Tibial artery (tissue), 4 donors: ENCODE data around the gene USP34.
"Not testable (repeated sequence)": the region's sequence is repeated elsewhere in the genome, so short reads cannot be mapped to it uniquely, and the experiment has no call there.

Source experiments
- DNase-seq, 2 donors: peaks; one replicate each; pipeline ENCODE4 v3.0.0-alpha.2; 2019
- H3K27ac ChIP-seq, 2 donors: fragments of 200-600 bp; sonication (generic) in 1 of 2; 1 replicate in 1 of 2; 2 replicates in 1 of 2; pipeline ENCODE4 v1.5.1; 2018 to 2019; ENCODE audit warnings: mild to moderate bottlenecking in 1 of 2
- H3K27me3 ChIP-seq, 2 donors: fragments of 200-600 bp; sonication (generic) in 1 of 2; one replicate each; pipeline versions ENCODE4 v1.5.1 to v1.6.0; 2016 to 2019
- H3K36me3 ChIP-seq, 3 donors: fragments of 200-600 bp; sonication (generic) in 2 of 3; one replicate each; pipeline ENCODE4 v1.5.1; 2016 to 2019; ENCODE audit warnings: mild to moderate bottlenecking in 2 of 3
- H3K4me1 ChIP-seq, 4 donors: fragments of 200-600 bp; sonication (generic) in 2 of 4; 1 replicate in 3 of 4; 2 replicates in 1 of 4; pipeline ENCODE4 v1.5.1; 2016 to 2019
- H3K4me3 ChIP-seq, 2 donors: fragments of 200-600 bp; sonication (generic) in 1 of 2; 1 replicate in 1 of 2; 2 replicates in 1 of 2; pipeline ENCODE4 v1.5.1; 2018 to 2019; ENCODE audit warnings: mild to moderate bottlenecking in 2 of 2
- H3K9me3 ChIP-seq, 3 donors: fragments of 200-600 bp; sonication (generic) in 1 of 3; one replicate each; pipeline ENCODE4 v1.5.1; 2016 to 2019
- intact Hi-C: fragments of 100-400 bp; cut with DNase I; formaldehyde crosslinking; loops from one replicate; pipeline ENCODE4 v1.15.0; 2023; ENCODE audit warnings: low total_unique reads
- TF ChIP-seq, protein P1 (sequence below), 2 experiments: fragments of 200-600 bp in 1 of 2; fragments of 450-650 bp in 1 of 2; IDR thresholded peaks; one replicate each; pipeline ENCODE4 v1.5.1; 2017 to 2019; ENCODE audit warnings: antibody characterized with exemption in 2 of 2, mild to moderate bottlenecking in 1 of 2, moderate library complexity in 1 of 2

USP34 gene

DNA sequence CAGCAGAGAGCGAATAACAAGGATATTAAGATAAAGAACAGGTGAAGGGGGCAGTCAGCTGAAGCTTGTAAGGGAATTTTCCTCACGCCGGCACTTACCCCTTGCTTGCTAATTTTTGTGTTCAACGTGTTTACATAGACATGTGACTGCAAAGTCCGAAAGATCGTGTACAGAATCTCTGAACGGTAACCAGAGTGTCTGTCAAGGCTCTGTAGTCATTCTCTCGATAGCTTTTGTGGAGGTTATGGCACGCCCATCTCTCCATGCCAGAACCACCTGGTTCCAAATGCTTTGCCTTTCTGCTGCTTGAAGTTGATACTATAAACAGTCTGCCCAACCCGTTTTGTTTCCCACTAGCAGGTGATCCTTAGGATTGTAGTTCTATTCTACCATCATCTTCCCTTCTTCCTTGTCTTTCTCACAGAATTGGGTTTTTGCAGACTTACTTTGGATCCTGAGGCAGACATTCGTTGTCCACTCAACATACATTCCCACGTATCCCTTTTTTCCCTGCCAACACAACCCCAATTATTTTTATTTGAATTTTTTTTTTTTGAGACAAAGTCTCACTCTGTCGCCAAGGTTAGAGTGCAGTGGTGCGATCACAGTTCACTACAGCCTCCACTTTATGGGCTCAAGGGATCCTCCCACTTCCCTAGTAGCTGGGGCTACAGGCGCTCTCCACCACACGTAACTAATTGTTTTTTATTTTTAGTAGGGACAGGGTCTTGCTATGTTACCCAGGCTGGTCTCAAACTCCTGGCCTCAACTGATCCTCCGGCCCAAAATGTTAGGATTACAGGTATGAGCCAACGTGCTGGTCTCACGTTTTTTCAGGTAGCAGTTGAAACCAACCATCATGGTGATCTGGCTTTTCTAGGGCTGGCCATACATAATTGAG lies 1.3 kb upstream of the USP34 start:
- Histone ChIP-seq H3K27ac (peak overlapping the region; percentile 97 to 99), H3K36me3 (peaks cover under 1 to 7% (median 3%) of the 10 kb centered on the region in 3 donors), H3K4me3 (peak overlapping the region; percentile 82 to 94), H3K4me1 (peaks cover 0 to 28% (median 17%) of the 10 kb centered on the region in 4 donors), H3K9me3 (no peaks in the 10 kb centered on the region), H3K27me3 (no peaks in the 10 kb centered on the region)
- TF ChIP-seq, protein P1, sequence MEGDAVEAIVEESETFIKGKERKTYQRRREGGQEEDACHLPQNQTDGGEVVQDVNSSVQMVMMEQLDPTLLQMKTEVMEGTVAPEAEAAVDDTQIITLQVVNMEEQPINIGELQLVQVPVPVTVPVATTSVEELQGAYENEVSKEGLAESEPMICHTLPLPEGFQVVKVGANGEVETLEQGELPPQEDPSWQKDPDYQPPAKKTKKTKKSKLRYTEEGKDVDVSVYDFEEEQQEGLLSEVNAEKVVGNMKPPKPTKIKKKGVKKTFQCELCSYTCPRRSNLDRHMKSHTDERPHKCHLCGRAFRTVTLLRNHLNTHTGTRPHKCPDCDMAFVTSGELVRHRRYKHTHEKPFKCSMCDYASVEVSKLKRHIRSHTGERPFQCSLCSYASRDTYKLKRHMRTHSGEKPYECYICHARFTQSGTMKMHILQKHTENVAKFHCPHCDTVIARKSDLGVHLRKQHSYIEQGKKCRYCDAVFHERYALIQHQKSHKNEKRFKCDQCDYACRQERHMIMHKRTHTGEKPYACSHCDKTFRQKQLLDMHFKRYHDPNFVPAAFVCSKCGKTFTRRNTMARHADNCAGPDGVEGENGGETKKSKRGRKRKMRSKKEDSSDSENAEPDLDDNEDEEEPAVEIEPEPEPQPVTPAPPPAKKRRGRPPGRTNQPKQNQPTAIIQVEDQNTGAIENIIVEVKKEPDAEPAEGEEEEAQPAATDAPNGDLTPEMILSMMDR (IDR thresholded peaks at IDR 0.05): no peak
- intact Hi-C loops: loop anchor here (1.0 to 10.0 kb wide), 2 partner anchors 66 to 287 kb away; partner anchors contain the start of gene XPO1
- no peak for DNase-seq

DNA sequence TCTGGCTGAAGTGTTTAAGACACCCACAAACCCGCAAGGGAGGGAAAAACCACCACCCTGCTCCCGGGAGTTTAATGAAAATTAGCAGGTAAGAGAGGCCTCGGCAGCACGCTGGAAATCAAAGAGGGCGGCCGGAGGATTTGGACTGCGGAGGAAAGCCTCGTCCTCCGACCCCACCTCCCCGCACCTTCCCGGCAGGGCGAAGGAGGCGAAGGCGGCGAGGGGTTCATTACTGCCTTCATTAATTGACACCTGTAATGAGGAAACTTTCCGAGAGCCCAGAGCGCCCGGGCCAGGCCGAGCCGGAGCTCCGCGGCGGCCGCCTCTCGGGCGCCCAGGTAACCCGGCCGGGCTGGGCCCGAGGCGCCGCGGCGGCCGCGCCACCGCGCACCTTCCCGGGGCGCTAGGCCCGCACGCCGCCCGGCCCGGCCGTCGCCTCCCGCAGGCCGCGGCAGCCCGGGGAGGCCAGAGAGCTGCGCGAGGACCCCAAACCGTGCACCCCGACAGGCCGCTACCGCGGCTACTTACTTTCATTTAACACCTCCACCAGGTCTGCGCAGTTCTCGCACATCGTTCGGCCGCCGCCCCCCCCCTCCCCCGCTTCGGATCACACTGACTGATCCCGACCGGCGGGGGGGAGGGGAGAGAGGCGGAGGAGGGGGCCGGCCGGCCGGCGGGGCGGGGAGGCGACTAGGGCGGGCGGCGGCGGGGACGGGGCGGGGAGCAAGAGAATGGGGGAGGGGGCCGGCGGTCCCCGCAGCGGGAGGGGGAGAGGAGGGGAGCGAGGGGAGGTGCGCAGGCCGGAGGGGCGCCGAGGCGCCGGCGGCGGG lies 550 bp downstream of the USP34 start:
- peak; percentile 90 to 93 for DNase-seq
- H3K4me3 ChIP-seq: peak overlapping the region; percentile 82 to 94
- H3K36me3 ChIP-seq: no peaks in the 10 kb centered on the region
- peak overlapping the region; percentile 97 to 99 for H3K27ac ChIP-seq
- no peaks in the 10 kb centered on the region for H3K27me3 ChIP-seq
- peaks cover 0 to 42% (median 20%) of the 10 kb centered on the region in 4 donors for H3K4me1 ChIP-seq
- H3K9me3 ChIP-seq: no peaks in the 10 kb centered on the region
- intact Hi-C loops: loop anchor here (10.0 kb wide), 1 partner anchor 286 kb away; no protein-coding TSS in a partner anchor
- TF ChIP-seq, protein P1 (IDR thresholded peaks at IDR 0.05): no peak

DNA sequence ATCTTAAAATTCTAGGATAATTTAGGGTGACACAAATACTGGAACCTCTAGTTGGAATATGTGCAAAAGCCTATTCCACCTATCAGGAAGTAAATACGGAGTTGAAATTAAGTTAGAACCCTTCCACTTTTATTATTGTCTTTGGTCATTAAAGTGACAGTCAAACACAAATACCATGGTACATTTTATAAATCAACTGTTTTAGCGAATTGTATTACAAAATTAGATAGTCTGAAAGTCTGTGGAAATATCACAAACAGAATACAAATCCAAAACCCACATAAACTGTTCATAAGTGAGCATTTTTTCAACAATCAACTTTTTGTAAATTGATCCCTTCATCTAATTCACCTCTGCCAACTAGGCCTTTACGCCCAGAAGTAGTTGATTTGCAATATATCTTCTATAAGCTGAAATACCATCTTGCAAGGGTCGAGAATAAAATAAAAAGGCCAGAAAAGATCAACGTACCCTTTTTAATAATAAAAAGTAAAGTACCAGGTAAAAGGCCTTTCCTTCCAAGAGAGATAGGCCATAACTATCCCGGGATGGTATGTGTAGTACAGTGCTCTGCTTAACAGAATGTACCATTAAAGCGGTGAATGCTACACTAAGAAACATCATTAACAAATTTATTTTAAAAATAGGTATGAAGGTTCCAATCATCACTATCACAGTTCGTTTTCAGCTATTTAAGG lies 1.3 kb downstream of the USP34 start:
- DNase-seq: no peak
- Histone ChIP-seq H3K4me1 (peaks cover 0 to 46% (median 20%) of the 10 kb centered on the region in 4 donors), H3K36me3 (no peaks in the 10 kb centered on the region), H3K27me3 (no peaks in the 10 kb centered on the region), H3K4me3 (peak overlapping the region; percentile 82 to 94), H3K27ac (peak overlapping the region; percentile 97 to 99), H3K9me3 (no peaks in the 10 kb centered on the region)
- intact Hi-C loops: loop anchor here (10.0 kb wide), 1 partner anchor 285 kb away; no protein-coding TSS in a partner anchor
- TF ChIP-seq, protein P1 (IDR thresholded peaks at IDR 0.05): no peak

DNA sequence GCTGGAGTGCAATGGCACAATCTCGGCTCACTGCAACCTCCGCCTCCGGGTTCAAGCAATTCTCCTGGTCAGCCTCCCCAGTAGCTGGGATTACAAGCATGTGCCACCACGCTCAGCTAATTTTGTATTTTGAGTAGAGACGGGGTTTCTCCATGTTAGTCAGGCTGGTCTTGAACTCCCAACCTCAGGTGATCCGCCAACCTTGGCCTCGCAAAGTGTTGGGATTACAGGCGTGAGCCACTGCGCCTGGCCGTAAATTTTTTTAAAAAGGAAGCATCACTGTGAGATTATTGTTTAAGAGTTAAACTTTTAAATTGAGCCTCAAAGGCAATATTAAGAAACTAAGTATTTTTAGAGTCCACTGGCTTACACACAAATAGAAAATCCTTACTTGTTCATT lies 2.7 kb downstream of the USP34 start:
- intact Hi-C loops, DNase-seq, H3K9me3 ChIP-seq, H3K27ac ChIP-seq, H3K27me3 ChIP-seq, H3K36me3 ChIP-seq, H3K4me3 ChIP-seq: not testable (repeated sequence)
- peaks cover 0 to 57% (median 23%) of the 10 kb centered on the region in 4 donors for H3K4me1 ChIP-seq

DNA sequence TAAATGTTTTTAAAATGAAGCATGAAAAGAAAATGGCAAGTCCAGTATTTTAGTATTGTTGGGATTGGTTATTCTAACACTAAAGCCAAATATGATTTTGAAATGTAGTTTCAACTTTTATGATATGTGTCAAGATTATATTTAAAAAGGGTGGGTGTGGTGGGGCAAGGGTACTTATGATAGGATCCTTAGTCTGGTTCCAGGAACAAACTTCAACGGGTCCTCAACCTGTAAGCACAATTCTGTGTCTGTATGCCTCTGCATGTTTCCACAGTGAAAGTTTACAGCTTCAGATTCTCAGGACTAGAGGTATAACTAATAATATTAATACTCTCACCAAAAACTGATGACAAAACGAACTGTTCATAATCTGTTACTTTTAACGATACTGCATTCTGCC lies 5.8 kb downstream of the USP34 start:
- Histone ChIP-seq H3K36me3 (no peaks in the 10 kb centered on the region), H3K9me3 (no peaks in the 10 kb centered on the region), H3K4me3 (no peak overlapping the region), H3K4me1 (peaks cover 0 to 53% (median 17%) of the 10 kb centered on the region in 4 donors), H3K27ac (no peak overlapping the region), H3K27me3 (no peaks in the 10 kb centered on the region)
- TF ChIP-seq, protein P1 (IDR thresholded peaks at IDR 0.05): no peak
- no peak for DNase-seq
- intact Hi-C loops: no loop called here
